GM18870 (cell line): Measurements from ENCODE around the gene RPS6KA3.

Experiments used
- ATAC-seq: cut with Tn5 transposase; IDR thresholded peaks from one replicate; pipeline ENCODE4 v1.9.1; 2021; ENCODE audit warnings: moderate library complexity; ENCODE audit not compliant: unreplicated experiment

The RPS6KA3 gene

DNA sequence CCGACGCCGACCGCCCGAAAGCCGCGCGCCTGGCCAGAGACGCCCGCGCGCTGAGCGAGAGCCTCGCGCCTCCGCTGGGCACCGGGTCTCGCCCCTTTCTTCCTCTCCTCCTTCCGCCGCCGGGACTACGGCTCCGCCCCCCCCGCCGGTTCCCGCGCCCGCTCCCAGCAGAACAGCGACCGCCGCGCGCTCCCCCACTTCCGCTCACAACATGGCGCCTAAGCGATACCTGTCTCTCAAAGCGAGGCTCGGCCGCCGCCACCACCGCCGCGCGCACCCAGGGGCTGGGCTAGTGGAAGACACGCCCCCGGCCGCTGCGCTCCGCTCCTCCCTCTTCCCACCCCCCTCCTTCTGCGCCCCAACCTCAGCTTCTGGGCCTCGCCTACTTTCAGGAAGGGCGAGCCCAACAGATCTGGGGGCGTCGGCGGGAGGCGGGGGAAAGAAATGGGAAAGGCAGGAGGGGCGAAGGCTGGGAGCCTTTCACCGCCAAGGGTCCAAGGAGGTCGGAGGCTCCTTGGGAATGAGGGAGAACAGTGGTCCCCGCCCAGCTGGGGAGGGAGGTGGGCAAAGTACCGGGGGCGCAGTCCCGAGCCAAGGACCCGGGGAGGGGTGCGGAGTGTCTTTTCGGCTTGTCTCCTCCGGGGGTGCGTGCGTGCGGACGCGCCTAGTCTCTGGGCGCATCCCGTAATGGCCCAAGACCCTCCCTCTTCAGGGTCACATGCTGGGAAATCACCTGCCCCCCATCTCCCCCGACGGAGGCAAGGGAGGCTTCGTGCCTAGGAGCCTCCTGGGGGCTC, at the start of gene RPS6KA3:
Gene RPS6KA3, minus strand, starts transcription at position 100 of the 797 bp plus-strand sequence. CDS start 277 bp downstream, outside the sequence.
- ATAC-seq = peak; percentile 56

DNA sequence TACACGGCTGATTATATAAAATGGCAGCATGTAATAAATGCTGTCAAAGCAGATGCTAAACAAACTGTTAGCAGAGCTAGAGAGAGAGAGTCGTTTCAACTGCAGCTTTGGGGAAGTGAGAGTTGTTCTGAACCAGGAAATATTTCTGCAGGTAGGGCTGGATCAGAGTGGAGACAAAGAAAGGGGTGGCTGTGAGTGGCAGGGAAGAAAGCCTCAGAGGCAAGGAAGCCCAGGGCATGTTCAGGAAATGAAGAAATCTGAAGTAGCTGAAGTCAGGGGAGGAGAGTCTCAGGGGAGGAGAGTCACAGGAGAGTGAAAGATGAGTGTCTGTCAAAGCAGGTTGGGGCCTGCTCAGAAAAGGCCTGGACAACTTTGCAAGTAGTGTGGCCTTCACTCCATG, 48.4 kb upstream of the RPS6KA3 start:
- ATAC-seq = peak; percentile 56

DNA sequence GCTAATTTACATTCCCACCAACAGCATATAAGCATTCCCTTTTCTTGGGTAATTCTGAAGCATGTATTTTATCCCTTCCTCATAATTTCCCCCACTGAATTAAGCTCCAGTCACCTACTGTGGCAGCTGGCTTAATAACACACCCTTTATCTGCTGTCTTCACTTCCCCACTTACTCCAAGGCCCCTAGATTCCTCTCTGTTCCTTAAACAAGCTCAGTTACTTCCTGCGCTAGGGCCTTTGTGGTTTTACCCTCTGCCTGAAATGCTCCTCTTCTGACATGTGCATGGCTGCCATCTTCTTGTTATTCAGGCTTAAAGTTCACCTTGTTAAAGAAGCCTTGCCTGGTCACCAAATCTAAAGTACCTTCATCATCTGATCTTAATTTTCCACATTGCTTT, 47.2 kb upstream of the RPS6KA3 start:
- no peak for ATAC-seq

DNA sequence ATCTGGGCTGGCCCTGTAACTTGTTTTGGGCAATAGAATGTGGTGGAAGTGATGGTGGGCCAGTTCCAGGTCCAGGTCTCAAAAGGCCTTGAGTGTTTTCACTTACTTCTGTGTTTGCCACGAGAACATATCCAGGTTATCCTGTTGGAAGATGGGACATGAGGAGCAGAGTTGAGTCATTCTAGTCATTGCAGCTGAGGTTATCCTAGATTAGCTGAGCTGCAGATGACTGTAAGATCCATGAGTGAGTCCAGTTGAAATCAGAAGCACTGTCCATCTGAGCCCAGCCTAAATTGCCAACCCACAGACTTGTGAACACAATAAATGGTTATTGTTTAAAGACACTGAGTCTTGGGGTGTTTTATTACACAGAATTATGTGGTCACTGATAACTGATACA, 45.3 kb upstream of the RPS6KA3 start:
- ATAC-seq = no peak

DNA sequence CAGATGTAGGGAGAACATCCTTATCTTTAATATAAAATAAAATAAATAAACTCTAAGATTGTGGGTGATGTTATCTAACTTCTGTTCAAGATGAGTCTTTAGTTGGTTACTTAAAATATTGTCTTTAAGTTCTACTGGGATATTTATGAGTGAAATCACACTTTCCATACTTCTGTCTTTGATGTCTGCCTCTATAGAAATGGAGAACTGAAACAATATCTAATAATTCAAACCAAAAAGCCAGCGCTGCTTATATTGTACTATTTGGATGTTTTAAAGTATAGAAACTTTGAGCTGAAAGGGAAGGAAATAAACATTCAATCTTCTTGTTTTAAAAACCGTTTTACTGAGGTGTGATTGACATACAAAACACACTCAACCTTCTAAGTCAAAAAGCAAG, 44.8 kb upstream of the RPS6KA3 start:
- ATAC-seq = no peak

DNA sequence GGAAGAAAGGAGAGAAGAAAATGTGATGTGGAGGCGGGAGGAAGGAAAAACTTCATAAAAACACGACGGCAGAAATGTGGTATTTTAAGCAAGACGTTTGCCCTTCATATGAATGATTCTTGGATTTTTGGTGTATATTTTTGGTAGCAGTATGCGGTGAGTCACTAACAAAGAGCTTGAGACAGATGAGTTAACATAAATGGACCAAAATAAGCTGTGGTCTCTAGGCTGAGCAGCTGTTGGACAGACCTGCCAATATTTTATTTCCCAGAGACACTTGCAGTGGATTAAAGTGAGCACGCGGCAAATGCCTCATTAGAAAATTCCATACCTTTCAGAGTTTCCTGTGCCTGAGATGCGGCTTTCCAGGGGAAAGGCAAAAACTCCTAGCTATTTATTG, 43.1 kb upstream of the RPS6KA3 start:
- ATAC-seq = no peak

DNA sequence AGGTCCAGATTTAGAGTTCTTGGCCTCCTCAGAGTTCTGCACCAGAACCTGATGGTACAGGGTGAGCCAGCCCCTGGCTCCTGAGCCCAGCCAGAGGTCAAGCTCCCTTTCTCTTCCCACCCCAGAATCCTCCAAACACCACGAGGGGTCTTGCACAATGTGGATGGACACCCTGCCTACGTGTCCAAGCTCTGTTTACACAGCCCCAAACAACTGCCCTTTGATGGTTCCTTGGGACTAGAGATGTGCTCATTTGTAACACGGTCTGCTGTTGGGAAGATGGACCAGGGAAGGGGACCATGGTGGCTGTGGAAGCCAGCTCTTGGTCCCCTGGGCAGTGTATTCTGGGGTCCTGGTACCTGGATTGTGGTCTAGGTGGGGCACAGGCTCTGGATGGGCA, 40.0 kb upstream of the RPS6KA3 start:
- no peak for ATAC-seq

DNA sequence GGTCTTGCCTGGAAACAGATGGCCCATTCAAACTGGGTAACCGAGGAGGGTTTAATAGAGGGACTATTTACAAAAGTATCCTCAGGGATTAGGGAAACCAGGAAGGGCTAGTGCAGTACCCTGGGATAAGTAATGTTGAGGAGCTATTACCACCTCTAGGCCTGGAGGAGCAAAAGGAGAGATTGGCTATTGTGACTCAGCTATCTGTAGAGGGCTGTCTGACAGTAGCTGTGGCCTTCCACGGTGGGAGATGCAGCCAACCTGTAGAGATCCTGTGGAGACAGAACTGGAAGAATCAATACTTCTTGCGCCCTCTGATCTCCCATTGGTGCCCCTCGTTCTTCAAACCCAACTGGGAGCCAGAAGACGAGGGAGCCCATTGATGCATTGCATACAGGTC, 34.1 kb upstream of the RPS6KA3 start:
- ATAC-seq = no peak

DNA sequence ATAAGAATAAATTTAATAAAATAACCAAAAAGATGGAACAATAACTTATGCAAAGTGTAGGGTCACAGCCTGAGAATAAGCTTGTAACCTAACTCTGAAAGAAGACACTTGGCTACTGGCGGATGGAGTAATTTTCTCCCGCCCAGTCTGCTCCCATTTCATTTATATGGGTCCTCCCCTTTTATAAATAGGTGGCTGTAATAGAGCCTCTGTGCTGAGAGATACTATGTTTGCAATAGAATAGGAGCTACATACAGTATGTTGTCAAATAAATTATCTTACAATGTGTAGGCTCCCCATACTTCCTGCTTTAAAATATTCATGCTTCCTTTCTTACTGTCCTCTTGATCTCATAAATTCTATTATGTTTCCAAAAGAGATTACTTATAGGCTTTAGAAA, 28.2 kb upstream of the RPS6KA3 start:
- ATAC-seq = no peak

DNA sequence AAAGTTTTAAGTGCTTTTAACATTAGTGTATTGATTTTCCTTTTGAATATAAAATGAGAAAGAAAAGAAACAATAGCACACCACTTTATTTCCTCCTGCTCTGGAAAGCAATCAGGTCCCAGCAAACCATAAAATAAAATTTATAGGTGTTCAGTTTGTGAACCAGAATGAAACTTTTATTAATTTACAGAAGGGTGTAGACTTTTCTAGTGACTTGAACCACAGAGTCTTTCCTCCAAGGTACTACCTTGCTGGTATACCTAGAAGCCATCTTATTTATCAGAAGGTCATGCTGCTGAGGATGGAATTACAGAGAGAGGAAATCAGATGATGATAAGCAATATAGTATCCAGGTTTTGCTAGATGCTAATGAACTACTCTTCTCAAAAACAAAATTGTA, 27.6 kb upstream of the RPS6KA3 start:
- no peak for ATAC-seq

DNA sequence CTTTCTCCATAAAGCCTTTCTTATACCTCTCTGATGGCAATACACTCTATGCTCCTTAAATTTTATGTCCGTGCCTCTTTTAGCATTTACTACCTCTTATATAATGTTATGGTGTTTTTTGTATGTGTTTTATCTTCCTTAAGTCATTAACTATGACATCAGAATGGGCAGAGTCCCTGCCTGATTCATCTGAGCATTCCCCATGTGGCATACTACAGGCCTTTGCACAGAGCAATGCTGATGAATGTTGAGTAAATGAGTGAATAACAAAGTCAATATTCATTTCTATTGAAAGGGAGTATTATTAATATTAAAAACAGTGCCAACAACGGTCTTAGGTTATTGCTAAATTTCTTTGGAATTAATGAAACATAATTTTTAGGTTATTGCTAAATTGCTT, 18.8 kb upstream of the RPS6KA3 start:
- ATAC-seq = no peak

DNA sequence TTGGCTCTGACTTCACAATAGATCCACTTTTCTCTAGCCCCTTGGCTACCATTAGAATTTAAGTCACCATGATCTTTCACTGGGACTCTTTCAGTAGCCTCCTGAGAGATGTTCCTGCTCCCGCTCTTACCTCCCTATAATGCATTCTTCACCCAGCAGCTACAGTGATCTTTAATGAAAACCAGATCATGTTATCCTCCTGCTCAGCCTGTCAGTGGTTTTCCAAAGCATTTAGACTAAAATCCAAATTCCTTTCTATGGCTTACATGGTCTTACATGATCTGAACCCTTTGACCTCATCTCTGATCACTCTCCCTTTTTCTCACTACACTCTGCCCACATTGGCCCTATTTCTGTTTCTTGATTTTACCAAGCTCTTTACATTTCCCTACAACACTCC, 18.3 kb upstream of the RPS6KA3 start:
- ATAC-seq = no peak

DNA sequence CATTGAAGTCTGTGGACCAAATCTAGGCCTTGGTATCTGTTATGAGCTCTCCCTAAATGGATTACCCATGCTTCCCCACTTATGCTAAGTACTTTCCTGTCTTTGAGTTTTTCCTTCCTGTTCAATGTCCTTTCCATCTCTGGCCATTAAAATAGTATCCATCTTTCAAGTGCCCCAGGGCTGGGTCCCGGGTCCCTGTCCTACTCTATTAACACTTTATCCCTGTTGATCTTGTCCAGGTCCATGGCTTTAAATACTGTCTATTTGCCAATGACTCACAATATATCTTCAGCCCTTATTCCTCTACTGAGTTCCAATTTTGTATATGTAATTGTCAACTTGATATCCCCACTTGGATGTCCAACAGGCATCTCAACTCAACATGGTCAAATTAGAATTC, 17.7 kb upstream of the RPS6KA3 start:
- ATAC-seq = no peak

DNA sequence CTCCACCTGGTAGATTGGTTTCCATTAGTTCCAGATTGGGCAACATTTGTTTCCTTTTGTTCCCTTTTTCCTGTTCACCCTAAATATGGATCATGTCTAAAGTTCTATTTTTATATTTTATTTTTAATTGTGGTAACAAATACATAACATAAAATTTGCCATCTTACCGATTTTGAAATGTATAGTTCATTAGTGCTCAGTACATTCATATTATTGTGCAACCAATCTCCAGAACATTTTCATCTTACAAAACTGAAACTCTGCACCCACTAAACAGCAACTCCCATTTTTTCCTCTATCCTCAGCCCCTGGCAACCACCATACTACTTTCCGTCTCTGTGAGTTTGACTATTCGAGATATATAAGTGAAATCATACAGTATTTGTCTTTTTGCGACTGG, 14.2 kb upstream of the RPS6KA3 start:
- ATAC-seq = no peak

DNA sequence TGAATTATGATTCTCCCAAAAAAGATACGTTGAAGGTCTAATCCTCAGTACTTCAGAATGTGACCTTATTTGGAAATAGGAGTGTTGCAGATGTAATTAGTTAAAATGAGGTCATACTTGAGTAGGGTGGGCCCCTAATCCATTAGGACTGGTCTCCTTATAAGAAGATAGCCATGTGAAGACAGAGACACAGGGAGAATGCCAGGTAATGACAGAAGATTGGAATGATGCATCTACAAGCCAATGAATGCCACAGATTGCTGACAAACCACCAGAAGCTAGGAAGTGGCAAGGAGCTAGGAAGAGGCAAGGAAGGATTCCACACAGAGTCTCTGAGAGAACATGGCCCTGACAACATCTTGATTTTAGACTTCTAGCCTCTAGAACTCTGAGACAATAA, 7.4 kb upstream of the RPS6KA3 start:
- ATAC-seq = no peak

DNA sequence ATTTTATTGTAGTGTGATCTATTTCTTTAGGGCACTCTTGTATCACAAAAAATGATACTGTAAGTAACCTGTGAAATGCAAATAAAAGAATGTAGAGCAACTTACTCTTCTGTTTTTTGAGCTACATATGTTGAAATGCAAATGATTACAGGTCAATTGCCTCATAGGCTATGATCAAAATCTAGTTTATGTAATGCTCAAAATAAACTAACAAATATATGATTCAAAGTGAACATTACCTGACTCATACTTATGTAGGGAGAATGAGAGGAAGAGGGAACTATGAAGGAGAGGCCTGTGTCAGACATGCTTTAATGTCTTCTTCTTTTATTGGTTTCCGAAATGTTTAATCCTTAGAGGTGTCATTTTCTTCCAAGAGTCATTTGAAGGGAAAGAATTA, 5.0 kb upstream of the RPS6KA3 start:
- ATAC-seq = no peak

DNA sequence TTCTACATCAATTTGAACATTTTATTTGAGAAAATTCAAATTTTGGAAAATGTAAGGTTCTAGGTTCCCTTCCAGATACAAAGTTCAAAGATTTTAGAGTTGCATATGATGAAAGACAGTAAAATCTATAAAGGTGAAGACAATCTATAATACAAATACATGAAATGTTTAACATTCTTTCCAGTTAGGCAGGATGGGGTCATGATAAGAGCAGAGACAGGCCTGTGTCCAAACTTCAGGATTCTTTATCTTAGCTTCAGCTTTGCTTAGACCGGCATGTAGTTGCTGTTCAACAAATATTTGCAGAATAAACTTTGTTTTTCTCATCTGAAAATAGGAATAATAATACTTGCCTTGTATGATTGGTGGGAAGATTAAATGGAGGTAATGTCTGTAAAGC, 4.5 kb upstream of the RPS6KA3 start:
- ATAC-seq = no peak

DNA sequence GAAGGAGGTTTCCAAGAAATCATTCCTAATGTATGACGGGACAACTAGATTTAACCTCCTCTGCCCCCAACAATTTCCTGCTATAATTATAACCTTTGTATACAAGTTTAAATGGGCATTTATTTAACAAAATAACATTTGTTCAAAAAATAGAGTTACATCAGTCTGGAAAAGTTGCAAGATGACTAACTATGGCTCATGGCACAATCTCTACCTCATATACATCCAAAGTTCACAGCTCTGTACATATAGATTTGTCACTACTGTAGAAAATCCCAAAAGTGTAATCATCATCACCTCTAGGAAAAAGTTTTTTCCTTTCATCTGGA, 3.8 kb upstream of the RPS6KA3 start:
- ATAC-seq = no peak

DNA sequence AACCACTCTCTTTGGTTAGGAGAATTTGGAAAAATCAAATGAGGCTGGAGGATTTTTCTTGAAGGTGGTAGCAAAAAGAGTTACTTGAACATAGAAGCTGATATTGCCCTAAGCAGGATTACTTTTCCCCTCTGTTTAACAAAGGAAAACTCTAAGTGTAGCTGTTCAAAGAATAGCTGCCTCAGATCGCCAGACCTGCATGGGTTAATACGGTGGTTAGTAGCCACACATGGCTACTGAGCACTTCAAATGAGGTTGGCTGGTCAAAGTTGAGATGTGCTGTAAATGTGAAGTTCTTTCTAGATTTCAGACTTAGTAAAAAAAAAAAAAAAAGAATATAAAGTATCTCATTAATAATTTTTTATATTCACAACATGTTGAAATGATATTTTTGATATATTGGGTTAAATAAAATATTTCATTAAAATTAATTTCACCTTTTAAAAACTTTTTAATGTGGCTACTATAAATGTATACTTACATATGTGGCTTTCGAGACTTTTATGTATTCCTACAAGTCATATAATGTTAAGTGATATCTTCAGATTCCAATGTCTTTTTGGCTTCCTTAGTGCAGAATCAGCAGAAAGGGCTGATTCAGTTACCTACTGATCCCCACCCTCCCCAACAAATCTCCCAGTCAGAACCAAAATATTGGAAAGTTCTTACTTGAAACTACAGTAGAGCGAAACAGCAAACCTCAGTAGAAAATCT, 3.3 kb upstream of the RPS6KA3 start:
- no peak for ATAC-seq

DNA sequence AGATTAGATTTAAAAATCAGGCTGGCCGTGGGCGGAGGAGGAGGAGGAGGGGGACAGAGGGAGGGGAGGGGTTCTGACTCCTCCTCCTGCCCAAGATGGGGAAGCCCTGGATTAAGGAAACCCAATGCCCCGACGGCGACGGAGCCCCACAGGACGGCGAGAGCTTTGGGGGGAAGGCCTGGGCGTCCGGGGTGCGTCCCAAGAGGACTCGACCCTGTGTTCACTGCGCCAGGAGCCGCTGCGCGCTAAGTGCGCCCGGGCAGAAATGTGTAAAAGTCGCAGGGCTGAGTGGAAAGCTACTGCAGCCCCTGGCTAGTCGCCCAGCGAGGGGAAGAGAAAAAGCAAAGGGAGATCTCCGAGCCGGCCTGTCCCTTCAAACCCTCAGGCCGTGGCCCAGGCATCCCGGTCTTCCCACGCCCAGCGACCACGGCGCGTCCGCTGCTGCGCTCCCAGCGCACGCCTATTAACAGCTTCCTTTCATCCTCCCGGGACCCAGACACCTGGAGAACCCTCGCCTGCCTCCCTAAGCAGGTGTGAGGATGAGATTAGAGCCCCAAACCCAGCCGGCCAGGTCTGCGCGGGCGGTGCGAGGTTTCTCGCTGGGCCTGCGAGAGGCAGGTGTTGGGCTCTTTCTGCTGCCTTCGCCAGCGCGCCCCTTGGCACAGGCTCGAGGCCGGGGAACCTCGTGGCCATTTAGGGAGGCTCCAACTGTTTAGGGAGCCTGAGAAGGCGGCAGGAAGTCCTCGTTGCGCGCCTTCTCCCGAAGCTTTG, 1.4 kb upstream of the RPS6KA3 start:
- ATAC-seq = no peak

DNA sequence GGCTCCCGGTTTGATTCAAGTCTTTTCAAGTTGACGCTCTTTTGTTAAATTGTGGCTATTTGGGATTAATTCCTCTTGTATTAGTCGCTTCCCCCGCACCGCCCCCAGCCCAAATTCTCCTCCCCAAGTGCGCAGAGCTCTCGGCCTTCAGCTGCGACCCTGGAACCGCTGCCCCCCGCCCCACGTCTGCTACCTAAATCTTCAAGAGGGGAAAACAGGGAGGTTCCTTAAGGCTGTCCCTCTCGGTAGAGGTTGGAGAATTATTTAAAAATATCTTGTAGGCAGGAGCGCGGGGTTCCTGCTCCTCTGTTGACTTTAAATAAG, 860 bp upstream of the RPS6KA3 start:
- ATAC-seq = no peak
